Caco-2 (cell line): Measurements from ENCODE around the gene PRRX2. TPM values are rescaled to one million over a fixed set of nuclear protein-coding genes. Genes with fewer than 3 reads are reported as not detected.

ENCODE experiments used
- BruUV-seq: library from RNA; stranded (reverse); fragments of 400-500 nt; replicated peaks from 2 replicates; lab custom pipeline; 2021; lab: Mats Ljungman, UMichigan
- CTCF ChIA-PET: fragments of 300-600 bp; sonication (Branson Sonifier 250); formaldehyde crosslinking; loops from one replicate; lab custom pipeline; 2022; ENCODE audit warnings: antibody characterized with exemption; lab: Charles Lee
- POLR2A ChIA-PET: fragments of 300-600 bp; sonication (Branson Sonifier 250); formaldehyde crosslinking; loops from one replicate; lab custom pipeline; 2022; ENCODE audit warnings: antibody characterized with exemption; lab: Charles Lee
- DNase-seq, 2 experiments: peaks; one replicate each; pipeline versions ENCODE4 v3.0.0 to v3.0.0-alpha.2; 2020 to 2022
- H3K27me3 ChIP-seq: replicated peaks from 2 replicates; pipeline ENCODE4 v1.6.0; 2011; ENCODE audit warnings: low read length; ENCODE audit not compliant: control insufficient read depth, insufficient read depth
- H3K36me3 ChIP-seq: 2 replicates; pipeline ENCODE4 v1.5.1; 2011; ENCODE audit warnings: low read length; ENCODE audit not compliant: control insufficient read depth, insufficient read depth
- H3K4me1 ChIP-seq: fragments of 250-450 bp; sonication (Bioruptor Pico); 2 replicates; pipeline ENCODE4 v1.5.1; 2020; ENCODE audit warnings: mild to moderate bottlenecking
- H3K4me3 ChIP-seq: 2 replicates; pipeline ENCODE4 v1.5.1; 2011; ENCODE audit warnings: low read depth, mild to moderate bottlenecking, control low read depth, low read length
- H3K9me3 ChIP-seq: fragments of 250-450 bp; sonication (Bioruptor Pico); 2 replicates; pipeline ENCODE4 v1.5.1; 2020; ENCODE audit warnings: mild to moderate bottlenecking, moderate library complexity
- H3K27ac Mint-ChIP-seq: one replicate; pipeline ENCODE4 v1.8.0; 2022; ENCODE audit warnings: mixed read lengths; ENCODE audit not compliant: unreplicated experiment
- H3K27me3 Mint-ChIP-seq: one replicate; pipeline ENCODE4 v1.8.0; 2022; ENCODE audit warnings: mixed read lengths; ENCODE audit not compliant: insufficient read depth, unreplicated experiment
- H3K36me3 Mint-ChIP-seq: one replicate; pipeline ENCODE4 v1.8.0; 2022; ENCODE audit warnings: mild to moderate bottlenecking, mixed read lengths; ENCODE audit not compliant: insufficient read depth, unreplicated experiment
- H3K4me1 Mint-ChIP-seq: one replicate; pipeline ENCODE4 v1.8.0; 2022; ENCODE audit warnings: low read depth, mixed read lengths; ENCODE audit not compliant: unreplicated experiment
- H3K4me3 Mint-ChIP-seq: one replicate; pipeline ENCODE4 v1.8.0; 2022; ENCODE audit warnings: mild to moderate bottlenecking, moderate library complexity, mixed read lengths; ENCODE audit not compliant: unreplicated experiment
- H3K9me3 Mint-ChIP-seq: one replicate; pipeline ENCODE4 v1.8.0; 2022; ENCODE audit warnings: mixed read lengths; ENCODE audit not compliant: unreplicated experiment
- CTCF ChIP-seq, 2 experiments: fragments of 200-600 bp in 1 of 2; IDR thresholded peaks; 1 replicate in 1 of 2; 2 replicates in 1 of 2; pipeline versions ENCODE4 v1.5.1 to v1.8.0; 2011 to 2022; ENCODE audit warnings: antibody characterized with exemption in 1 of 2, control low read depth in 1 of 2, inconsistent platforms in 1 of 2, low read depth in 1 of 2, low read length in 1 of 2, mild to moderate bottlenecking in 1 of 2, moderate library complexity in 1 of 2; ENCODE audit not compliant: insufficient read depth in 1 of 2, severe bottlenecking in 1 of 2, unreplicated experiment in 1 of 2
- intact Hi-C: fragments of 100-400 bp; cut with micrococcal nuclease; formaldehyde crosslinking; loops from one replicate; pipeline ENCODE4 v1.10.0; 2022; ENCODE audit not compliant: unreplicated experiment
- total RNA-seq: library from RNA; stranded (reverse); gene quantifications from 2 replicates; pipeline ENCODE4 v1.2.3, GENCODE V29; 2022

PRRX2 gene
- total RNA-seq, 1 experiment from 2014 or later, result not detected

GRCh38 chr9:129731477-129732085 is 66.1 kb downstream of the PRRX2 start:
- no TSS peak for BruUV-seq
- Mint-ChIP-seq H3K9me3 (no peaks in the 10 kb centered on the region), H3K27ac (no peak overlapping the region), H3K36me3 (no peaks in the 10 kb centered on the region), H3K4me1 (no peaks in the 10 kb centered on the region), H3K27me3 (peaks cover 4% of the 10 kb centered on the region), H3K4me3 (no peak overlapping the region)
- ChIA-PET POLR2A (no interaction called here), CTCF (no interaction called here)
- DNase-seq, result no peak
- TF ChIP-seq CTCF (IDR thresholded peaks at IDR 0.05; ENCODE audit: insufficient read depth in 1 of 2, low read depth in 1 of 2, low read length in 1 of 2, severe bottlenecking in 1 of 2, unreplicated experiment in 1 of 2), result no peak
- Histone ChIP-seq H3K9me3 (no peaks in the 10 kb centered on the region), H3K4me3 (no peak overlapping the region), H3K36me3 (no peaks in the 10 kb centered on the region), H3K4me1 (no peaks in the 10 kb centered on the region), H3K27me3 (no peaks in the 10 kb centered on the region)
- intact Hi-C loops, result no loop called here

DNA sequence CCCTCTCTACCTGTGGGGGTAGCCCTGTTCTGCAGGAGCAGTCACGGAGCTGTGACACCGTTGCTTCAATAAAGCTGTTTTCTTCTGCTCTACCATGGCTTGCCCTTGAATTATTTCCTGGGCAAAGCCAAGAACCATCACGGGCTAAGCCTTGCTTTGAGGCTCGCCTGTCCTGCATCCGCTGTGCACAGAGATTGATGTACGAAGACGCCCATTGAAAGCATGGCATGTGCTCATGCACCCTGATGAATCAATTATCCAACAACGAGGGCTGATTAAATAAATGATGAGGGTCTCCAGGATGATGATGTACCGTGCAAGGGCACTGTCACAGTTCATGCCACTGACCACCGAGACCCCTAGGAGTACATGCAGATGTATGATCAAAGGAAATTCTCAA is 66.7 kb downstream of the PRRX2 start:
- Mint-ChIP-seq H3K4me1 (no peaks in the 10 kb centered on the region), H3K27me3 (peaks cover 4% of the 10 kb centered on the region), H3K9me3 (no peaks in the 10 kb centered on the region), H3K36me3 (no peaks in the 10 kb centered on the region), H3K4me3 (no peak overlapping the region), H3K27ac (no peak overlapping the region)
- no peak for DNase-seq
- POLR2A ChIA-PET, result no interaction called here
- no peaks in the 10 kb centered on the region for H3K4me1 ChIP-seq
- BruUV-seq, result no TSS peak
- H3K4me3 ChIP-seq, result no peak overlapping the region
- intact Hi-C loops, result no loop called here
- H3K9me3 ChIP-seq, result no peaks in the 10 kb centered on the region
- TF ChIP-seq CTCF (IDR thresholded peaks at IDR 0.05; ENCODE audit: insufficient read depth in 1 of 2, low read depth in 1 of 2, low read length in 1 of 2, severe bottlenecking in 1 of 2, unreplicated experiment in 1 of 2), result no peak
- CTCF ChIA-PET, result no interaction called here
- H3K27me3 ChIP-seq, result no peaks in the 10 kb centered on the region
- H3K36me3 ChIP-seq, result no peaks in the 10 kb centered on the region

GRCh38 chr9:129732946-129733631 is 67.6 kb downstream of the PRRX2 start:
- intact Hi-C loops, result no loop called here
- ChIA-PET CTCF (no interaction called here), POLR2A (no interaction called here)
- Mint-ChIP-seq H3K9me3 (no peaks in the 10 kb centered on the region), H3K4me3 (no peak overlapping the region), H3K36me3 (no peaks in the 10 kb centered on the region), H3K27me3 (peaks cover 4% of the 10 kb centered on the region), H3K27ac (no peak overlapping the region), H3K4me1 (no peaks in the 10 kb centered on the region)
- Histone ChIP-seq H3K4me3 (no peak overlapping the region), H3K9me3 (no peaks in the 10 kb centered on the region), H3K27me3 (no peaks in the 10 kb centered on the region), H3K4me1 (no peaks in the 10 kb centered on the region), H3K36me3 (no peaks in the 10 kb centered on the region)
- DNase-seq, result no peak
- TF ChIP-seq CTCF (IDR thresholded peaks at IDR 0.05; ENCODE audit: insufficient read depth in 1 of 2, low read depth in 1 of 2, low read length in 1 of 2, severe bottlenecking in 1 of 2, unreplicated experiment in 1 of 2), result no peak
- BruUV-seq, result no TSS peak
